HG03045 (cell line): ENCODE measurements around the gene SCART1.
"Not testable (repeated sequence)": the region's sequence is repeated elsewhere in the genome, so short reads cannot be mapped to it uniquely, and the experiment has no call there.

ENCODE experiments used
- ATAC-seq: cut with Tn5 transposase; IDR thresholded peaks from one replicate; pipeline ENCODE4 v1.9.1; 2021; ENCODE audit warnings: mild to moderate bottlenecking, moderate library complexity; ENCODE audit not compliant: unreplicated experiment

SCART1 gene

DNA sequence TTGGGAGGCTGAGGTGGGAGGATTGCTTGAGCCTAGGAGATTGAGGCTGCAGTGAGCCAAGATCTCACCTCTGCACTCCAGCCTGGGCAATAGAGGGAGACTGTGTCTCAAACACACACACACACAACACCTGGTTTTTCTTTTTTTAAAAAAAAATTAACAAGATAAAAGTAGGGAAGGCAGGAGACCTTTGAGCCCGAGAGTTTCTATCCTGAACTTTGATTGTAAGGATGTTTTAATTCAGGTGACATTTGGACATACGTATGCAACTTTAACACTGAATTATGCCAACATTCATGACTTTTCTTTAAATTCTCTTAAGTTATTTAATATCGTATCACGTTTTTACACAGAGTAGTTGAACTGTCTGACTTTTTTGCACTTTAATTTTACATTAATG is 61.7 kb downstream of the SCART1 start:
- no peak for ATAC-seq

DNA sequence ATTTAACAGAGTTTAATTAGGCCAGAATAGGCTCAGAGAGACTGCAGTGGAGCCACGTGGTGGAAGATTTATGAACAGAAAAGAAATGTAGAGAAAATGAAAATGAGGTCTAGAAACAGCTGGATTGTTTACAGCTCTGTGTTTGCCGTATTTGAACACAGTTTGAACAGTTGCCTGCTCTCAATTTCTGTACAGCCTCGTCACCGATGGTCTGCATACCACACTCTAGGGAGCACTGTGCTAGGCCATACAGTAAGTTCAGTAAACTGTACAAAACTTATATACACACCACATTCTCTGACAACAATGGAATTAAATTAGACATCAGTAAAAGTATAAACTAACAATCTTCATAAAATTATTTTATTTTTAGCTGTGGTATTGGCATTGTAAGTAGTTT is 62.3 kb downstream of the SCART1 start:
- no peak for ATAC-seq

DNA sequence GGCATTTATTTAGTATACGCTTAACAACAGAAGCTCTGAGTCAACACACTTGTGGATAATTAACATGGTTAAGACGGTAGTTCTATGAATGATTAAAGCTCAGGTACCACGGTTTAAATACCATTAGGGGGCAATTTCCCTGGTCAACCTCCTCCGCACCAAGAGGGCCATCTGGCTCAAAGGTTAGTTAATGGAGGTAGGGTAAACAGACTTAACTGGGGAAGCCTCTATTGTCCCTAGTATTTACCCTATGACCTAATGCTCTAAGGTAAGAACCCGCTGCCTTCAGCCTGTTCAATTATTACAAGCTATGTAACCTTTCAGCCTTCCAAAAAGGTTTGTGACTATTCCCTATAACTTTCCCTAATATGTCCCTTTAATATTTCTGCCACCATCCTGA is 64.8 kb downstream of the SCART1 start:
- ATAC-seq = not testable (repeated sequence)
